Bronchial epithelial cell (primary cell): ENCODE measurements around the gene AQR. TPM values are rescaled to one million over a fixed set of nuclear protein-coding genes. Genes with fewer than 3 reads are reported as not detected.
"Not testable (repeated sequence)": the region's sequence is repeated elsewhere in the genome, so short reads cannot be mapped to it uniquely, and the experiment has no call there.

Experiments
- DNase-seq: peaks from one replicate; pipeline ENCODE4 v3.0.0-alpha.2; 2010; ENCODE audit warnings: low read depth
- FAIRE-seq: peaks from 2 replicates; lab custom pipeline; 2011; peaks lifted over from hg19 to GRCh38; lab: Jason Lieb, UNC
- H3K27me3 ChIP-seq: 2 replicates; pipeline ENCODE4 v1.5.1; 2011; ENCODE audit warnings: low read length; ENCODE audit not compliant: control insufficient read depth, insufficient read depth
- H3K36me3 ChIP-seq: 2 replicates; pipeline ENCODE4 v1.5.1; 2011; ENCODE audit warnings: low read length; ENCODE audit not compliant: control insufficient read depth, insufficient read depth
- H3K4me3 ChIP-seq: 2 replicates; pipeline ENCODE4 v1.5.1; 2011; ENCODE audit warnings: mild to moderate bottlenecking, low read depth, low read length, control low read depth
- CTCF ChIP-seq: IDR thresholded peaks from 2 replicates; pipeline ENCODE4 v1.5.1; 2011; ENCODE audit warnings: mild to moderate bottlenecking, moderate library complexity, low read length, control low read depth, inconsistent platforms; ENCODE audit not compliant: insufficient read depth, severe bottlenecking
- total RNA-seq: library from RNA; depleted of rRNA; stranded (reverse); fragments of >200 nt; gene quantifications from 2 replicates; pipeline ENCODE4 v1.2.1, GENCODE V29; 2014

AQR gene
- total RNA-seq, 1 donor from 2014 or later, result 14.7 TPM

DNA sequence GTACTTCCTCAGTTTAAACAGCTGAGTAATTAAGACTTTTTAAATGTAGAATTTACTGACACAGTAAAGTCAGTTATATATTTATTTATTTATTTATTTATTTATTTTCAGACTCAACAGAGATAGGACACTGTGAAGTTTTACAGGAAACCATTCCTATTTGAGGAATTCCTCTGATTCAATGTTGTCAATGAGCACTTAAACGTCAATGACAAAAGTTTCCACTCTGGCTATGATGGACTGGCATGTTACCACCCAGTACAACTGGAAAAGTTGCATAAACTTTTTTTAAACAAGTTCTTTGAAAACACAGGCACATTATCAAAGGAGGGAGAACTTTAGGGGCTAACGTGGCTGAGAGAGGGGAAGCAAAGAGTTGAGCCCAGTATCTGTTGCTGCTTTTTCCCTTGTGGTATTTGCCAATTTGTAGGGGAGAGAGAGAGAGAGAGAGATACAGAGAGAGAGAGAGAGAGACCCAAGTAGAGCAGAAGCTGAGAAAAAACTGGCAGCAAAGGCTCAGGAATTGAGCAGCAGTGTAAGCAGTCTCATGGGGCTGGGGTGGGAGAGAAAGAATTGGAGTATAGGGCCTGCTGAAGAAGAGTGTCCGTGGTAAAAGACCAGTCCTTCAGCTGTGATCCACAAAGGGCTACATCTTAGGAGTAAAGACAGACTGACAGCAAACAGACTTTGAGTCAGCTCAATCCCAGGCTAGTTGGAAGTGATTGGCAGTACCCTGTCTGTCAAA, 155.9 kb downstream of the AQR start:
- DNase-seq, result no peak
- TF ChIP-seq CTCF, result no peak
- Histone ChIP-seq H3K4me3 (no peak overlapping the region), H3K36me3 (no peaks in the 10 kb centered on the region), H3K27me3 (no peaks in the 10 kb centered on the region)
- no peak for FAIRE-seq

DNA sequence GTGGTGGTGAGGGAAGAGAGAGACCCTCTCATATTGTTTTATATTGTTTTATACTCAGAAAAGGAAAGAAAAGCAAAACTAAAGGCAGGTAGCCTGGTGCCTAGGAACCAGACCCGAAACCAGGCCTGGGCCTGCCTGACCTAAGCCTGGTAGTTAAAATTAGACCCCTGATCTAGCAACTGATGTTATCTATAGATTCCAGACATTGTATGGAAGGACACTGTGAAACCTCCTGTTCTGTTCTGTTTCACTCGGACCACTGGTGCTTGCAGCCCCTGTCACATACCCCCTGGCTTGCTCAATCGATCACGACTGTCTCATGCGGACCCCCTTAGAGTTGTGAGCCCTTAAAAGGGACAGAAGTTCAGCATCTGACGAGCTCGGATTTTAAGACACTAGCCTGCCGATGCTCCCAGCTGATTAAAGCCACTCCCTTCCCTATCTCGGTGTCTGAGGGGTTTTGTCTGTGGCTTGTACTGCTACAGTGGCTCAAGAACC, 156.6 kb downstream of the AQR start:
- not testable (repeated sequence) for H3K36me3 ChIP-seq, H3K4me3 ChIP-seq, FAIRE-seq, H3K27me3 ChIP-seq, DNase-seq

- Histone ChIP-seq H3K4me3 (no peak overlapping the region), H3K36me3 (no peaks in the 10 kb centered on the region), H3K27me3 (no peaks in the 10 kb centered on the region)
- TF ChIP-seq CTCF, result no peak
- FAIRE-seq (no peak), DNase-seq (no peak)
Measured at GRCh38 chr15:34812369-34812768, 157.2 kb downstream of the AQR start.

GRCh38 chr15:34810443-34811129, 159.0 kb downstream of the AQR start:
- peak; percentile 94 for DNase-seq
- no peak for FAIRE-seq
- TF ChIP-seq CTCF, result no peak
- H3K4me3 ChIP-seq, result no peak overlapping the region
- H3K27me3 ChIP-seq, result peaks cover 4% of the 10 kb centered on the region
- H3K36me3 ChIP-seq, result no peaks in the 10 kb centered on the region

DNA sequence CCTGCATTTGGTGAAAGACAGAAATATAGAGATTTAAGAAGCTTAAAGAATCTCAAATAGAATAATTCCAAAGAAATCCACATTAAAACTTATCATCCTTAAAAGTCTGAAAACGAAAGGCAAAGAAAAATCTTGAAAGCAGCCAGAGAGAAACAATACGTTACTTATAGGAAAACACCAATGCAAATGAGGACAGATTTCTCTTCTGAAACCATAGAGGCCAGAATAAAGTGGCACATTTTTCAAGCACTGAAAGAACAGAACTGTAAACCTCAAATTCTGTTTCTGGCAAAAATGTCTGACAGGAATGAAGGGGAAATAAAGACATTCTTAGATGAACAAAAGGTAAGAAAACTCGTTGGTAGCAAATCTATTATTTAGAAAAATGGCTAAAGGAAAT, 160.4 kb downstream of the AQR start:
- H3K36me3 ChIP-seq, result no peaks in the 10 kb centered on the region
- no peak for FAIRE-seq
- peaks cover 4% of the 10 kb centered on the region for H3K27me3 ChIP-seq
- TF ChIP-seq CTCF, result no peak
- no peak for DNase-seq
- H3K4me3 ChIP-seq, result no peak overlapping the region

- no peak overlapping the region for H3K4me3 ChIP-seq
- H3K36me3 ChIP-seq, result no peaks in the 10 kb centered on the region
- peaks cover 4% of the 10 kb centered on the region for H3K27me3 ChIP-seq
- FAIRE-seq, result no peak
- TF ChIP-seq CTCF, result no peak
- peak; percentile 55 for DNase-seq
Measured at GRCh38 chr15:34808016-34808415, 161.5 kb downstream of the AQR start.

DNA sequence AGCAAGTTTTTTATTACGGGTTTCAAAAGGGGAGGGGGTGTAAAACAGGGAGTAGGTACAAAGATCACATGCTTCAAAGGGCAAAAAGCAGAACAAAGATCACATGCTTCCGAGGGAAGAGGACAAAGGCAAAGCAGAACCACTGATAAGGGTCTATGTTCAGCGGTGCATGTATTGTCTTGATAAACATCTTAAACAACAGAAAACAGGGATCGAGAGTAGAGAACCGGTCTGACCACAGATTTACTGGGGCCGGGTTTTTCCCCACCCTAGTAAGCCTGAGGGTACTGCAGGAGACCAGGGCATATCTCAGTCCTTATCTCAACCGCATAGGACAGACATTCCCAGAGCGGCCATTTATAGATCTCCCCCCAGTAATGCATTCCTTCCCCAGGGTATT, 162.3 kb downstream of the AQR start:
- not testable (repeated sequence) for FAIRE-seq, H3K4me3 ChIP-seq, H3K27me3 ChIP-seq, DNase-seq, H3K36me3 ChIP-seq
